GM21367 (cell line): Measurements from ENCODE around the gene TRAPPC12.

Experiments
- ATAC-seq: cut with Tn5 transposase; IDR thresholded peaks from one replicate; pipeline ENCODE4 v1.9.1; 2021; ENCODE audit not compliant: unreplicated experiment

The TRAPPC12 gene

DNA sequence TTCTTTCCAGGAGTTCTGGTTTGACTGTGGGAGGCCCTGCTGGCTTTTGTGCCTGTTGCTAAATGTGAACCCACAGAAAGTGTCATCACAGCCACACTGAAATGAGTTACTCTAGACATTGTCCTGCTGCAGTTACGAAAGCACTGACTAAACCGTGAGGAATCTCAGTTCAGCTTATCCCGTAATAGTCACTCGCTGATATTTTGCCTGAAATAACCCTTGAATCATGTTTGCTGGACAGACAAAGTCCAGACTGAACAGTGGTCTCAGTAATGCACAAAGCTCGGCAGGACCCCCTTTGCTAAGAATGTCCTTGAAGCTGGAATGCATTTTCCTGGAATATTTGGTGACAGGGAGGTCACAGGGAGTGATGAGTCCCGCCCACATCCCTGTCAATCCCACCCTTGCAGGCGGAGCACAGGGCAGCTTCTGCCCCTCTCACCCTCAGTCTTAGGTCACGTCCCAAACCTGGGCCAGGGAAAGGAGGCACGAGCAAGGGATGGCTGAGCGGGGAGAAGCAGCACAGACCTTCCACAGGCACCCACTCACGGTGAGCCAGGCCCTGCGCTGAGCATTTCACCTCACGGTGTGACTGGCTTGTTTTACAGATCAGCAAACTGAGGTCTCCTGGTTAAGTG is 86.5 kb downstream of the TRAPPC12 start:
- ATAC-seq, result no peak

DNA sequence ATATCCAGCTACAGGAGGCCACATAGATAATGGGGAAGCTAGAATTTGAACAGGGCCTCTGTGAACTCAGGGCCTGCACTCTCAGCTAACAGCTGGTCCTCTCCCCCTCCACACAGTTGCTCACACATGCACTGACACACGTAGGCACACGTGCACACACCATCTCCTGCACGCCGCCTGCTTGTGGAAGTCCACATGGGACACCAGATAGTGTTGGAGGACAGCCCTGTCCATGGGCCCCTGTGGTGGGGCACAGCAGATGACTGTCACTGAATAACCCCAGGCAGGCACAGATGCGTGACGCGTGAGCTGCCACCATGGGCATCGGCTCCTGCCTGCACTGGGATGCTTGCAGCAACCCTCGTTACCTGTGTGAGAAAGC is 87.0 kb downstream of the TRAPPC12 start:
- ATAC-seq, result no peak

DNA sequence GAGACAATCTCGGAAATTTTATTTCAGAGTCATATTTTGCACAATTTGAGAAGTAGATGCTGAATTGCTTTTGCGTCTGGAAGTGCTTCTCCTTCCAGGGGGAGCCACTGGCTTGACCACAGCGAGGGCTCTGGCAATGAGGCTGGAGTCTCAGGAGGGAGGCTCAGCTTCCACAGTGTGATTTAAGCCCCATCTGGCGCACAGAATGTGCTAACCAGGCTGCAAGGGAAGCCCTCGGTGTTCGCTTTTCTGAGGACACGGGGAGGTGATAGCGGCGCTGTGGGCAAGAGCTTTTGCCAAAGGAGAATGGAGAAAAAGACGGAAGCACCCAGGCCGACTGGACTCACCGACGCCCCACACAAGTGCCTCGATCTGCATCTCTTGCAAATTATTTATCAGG is 87.5 kb downstream of the TRAPPC12 start:
- no peak for ATAC-seq

DNA sequence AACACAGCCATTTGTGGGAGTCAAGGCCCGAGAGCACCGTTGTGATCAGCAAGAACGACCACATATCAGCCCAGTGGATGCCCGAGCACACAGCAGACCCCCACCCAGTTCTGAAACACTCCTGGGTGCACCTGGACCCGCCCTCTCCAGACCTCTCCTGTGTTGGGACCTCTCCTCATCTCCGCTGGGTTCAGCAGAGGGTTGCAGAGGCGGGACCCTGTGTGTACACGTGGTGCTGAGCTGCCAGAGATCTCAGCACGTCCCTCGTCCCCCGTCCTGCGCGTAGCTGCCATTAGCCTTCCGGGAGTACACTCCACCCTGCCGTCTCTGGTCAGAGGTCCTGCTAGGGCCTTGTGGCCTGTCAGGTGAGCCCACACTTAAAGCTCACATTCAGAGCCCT is 88.2 kb downstream of the TRAPPC12 start:
- ATAC-seq, result no peak

DNA sequence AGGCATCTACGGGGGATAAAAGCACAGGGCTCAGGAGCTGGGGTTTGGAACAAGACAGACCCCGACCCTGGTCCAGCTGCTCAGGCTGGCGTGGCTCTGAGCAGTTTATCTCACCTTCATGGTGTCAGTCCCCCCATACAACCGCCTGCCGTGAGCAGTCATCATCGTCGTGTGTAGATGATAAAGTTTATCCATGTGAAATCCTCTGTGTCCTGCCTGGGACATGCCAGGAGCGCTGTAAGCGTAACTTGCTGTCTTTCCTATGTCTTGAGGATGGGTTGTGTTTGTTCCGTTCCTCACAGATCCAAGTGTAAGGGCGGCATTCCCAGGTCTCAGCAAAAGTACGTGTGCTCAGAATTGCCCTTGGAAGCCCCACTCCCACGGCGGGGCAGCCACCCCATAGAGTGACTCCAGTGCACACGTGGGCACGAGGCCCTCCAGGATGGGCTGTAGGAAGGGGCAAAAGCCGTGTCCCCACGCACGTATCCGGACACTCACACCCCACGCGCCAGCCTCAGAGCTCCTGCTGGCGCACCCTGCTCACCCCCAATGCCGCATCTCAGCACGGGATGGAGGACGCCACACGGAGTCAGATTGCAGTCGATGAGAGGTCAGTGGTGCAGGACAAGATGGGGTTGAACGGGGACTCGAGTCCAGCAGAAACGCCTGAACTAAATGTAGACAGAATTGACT is 88.9 kb downstream of the TRAPPC12 start:
- ATAC-seq, result no peak

DNA sequence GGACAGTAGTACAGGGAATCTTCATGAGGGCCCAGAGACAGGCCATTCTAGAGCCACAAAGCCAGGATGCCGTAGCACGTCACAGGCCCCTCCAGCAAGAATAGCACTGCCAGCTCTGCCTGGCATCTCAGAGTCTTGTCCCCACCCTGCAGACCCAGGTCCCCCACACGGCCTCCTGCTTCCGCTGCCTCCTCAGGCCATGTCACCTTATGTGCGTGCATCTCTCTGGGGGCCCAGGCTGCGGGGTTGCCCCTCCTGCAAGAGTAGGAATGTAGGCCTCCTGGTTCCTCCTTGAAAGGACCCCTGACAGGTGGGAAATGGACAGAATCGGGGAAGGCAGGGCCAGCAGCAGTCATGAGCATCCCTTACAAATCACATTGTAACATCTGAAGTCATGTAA is 90.0 kb downstream of the TRAPPC12 start:
- no peak for ATAC-seq

DNA sequence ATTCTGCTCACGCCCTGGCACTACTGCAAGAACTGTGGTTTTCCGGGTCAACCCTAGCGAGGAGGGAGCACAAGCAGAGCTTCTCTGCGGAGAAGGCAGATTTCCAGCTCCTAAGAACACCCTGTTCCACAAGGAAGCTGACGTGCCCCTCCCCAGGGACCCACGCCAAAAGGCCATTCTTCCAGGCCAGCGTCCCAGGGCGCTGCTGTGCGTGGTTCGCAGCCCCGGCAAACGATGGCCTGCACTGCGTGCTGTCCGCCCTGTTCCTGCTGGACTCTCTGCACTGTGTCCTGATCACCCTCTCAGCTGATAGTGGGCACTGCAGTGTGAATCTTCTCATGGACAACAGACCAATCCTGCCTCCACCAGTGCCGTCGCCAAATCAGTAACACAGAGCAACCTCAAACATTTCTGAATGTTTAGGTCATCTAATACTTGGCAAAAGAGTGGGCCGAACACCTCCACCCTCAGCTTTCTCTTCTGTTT is 90.7 kb downstream of the TRAPPC12 start:
- ATAC-seq, result no peak

DNA sequence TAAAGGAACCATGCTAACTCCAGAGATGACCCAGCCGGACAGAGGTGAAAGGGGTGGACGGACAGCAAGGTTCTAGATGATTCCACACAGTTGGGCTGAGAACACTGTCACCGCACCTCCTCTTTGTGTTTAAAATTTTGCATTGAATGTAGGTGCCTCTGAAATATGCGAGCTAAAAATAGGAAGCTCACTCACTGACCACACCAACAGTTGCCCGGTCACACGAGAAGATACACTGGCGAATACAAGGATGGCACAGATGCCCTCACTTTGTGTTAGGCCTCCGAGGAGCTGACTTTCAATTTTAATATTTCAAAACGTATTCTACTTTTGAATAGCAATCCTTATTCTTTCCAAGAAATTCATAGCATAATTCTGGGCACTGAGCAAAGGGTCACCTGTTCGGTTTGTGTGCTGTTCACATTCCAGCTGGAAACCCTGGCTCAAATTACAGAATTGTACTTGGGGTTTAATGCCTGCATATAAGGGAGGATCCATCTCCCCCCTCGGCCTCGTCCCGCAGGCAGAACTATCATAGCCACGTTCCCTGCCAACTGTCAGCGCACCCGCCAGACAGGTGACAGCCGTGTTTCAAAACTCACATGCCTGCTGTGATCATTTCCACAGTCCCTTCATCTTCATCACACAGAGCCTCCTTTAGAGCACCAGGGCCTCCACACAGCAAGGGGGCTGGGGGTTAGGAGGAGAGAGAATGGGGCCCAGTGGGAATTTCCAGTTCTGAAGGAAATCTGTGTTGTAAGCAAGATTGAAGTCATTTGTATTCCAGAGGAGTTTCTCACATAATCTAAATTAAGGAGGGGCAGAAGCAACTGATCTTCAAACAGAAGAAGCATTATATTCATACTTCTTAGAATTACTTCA is 91.6 kb downstream of the TRAPPC12 start:
- ATAC-seq, result no peak

DNA sequence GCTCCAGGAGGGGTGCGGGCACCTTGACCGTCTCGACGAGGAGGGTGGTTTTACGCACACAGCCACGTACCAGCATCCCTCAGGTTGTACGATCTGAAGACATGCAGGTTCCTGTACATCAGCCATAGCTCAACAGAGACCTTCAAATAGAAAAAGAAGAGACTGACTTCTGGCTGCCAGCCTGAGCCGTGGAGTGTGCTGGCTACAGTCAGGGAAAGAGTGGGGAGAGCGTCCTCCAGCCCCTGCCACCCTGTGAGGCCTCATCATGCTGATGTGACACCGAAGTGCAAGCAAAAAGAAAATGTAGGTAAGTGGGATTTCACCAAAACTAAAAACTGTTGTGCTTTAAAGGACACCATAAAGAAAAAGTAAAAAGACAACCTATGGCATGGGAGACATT is 92.8 kb downstream of the TRAPPC12 start:
- no peak for ATAC-seq

DNA sequence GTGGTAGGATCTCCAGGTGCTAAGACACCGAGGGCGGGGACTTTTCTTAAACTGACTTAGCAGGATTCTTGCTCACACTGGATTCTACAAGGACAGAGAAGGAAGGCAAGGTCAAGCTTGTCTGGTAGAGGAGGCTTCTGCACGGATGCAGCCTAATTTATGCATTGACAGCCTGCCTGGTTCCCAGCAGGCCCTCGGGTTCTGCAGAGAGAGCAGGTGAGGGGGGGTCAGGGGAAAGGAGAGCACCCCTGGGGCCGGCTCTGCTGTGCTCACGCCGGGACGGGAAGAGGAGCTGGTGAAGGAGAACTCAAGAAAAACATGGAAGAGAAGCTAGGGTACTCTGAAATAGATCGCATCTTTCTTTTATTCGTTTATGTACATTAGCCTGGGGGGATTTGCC is 93.5 kb downstream of the TRAPPC12 start:
- ATAC-seq, result no peak

DNA sequence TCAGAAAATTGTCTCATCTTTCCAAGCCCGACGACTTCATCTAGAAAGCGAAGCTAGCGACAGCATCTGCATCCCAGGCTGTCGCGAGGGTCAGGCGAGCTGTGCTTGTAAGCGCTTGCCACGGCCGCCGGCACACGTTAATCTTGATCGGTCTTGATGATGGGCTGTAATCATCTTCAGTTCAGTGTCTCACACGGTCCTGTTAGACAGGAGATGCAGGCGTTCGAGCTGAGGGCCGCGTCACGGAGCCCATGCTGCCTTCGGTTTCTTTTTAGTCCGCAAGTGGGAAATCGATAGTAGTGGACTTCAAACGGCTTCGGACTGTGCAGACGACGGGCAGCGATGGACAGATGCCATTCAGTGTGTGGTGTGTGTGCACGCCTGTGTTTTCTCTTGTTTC is 96.3 kb downstream of the TRAPPC12 start:
- ATAC-seq, result no peak

DNA sequence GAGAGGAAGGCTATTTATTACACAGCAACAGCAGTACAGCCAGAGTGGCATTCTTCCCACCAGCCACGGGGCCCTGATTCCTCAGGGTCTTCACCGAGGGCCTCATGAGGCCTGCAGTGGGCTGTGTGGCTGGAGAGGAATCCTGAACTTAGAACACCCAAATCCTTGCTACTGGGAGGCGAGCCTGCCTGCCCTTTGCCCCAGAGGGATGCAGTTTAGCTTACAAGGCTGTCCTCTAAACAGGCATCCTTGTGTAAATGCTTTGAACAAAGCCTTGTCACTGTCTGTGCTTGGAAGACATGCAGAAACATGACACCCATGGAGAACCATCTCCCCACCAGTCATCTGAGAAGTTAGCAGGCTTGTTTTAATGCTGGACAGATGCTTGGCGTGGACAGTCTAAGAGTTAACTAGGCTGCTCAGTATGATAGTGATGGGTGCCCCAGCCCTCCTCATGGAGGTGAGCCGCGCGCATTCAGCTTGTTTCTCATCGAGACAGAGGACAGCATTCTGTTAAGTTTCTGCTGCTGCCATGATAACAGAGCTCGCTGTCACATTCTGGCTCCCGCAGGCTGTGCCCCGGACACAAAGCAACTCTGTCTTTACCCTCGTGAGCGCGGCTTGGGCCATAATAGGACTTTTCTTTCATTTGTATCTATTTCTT is 97.0 kb downstream of the TRAPPC12 start:
- no peak for ATAC-seq

DNA sequence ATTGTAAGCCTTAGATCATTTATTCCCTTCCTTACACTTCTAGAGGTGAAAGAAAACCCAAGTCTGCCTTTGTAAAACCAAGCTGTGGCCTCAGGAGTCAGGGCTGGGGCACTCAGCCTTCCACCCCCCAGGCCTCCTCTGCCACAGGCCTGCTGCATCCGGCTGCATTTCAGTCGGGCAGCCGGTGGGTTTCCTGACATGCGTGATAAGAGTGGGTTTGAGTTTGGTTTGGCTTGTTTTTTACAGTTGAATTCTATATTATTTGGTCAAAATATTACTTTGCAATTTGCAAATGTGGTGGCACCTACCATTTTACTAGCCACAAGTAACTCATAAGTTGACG is 97.5 kb downstream of the TRAPPC12 start:
- no peak for ATAC-seq

DNA sequence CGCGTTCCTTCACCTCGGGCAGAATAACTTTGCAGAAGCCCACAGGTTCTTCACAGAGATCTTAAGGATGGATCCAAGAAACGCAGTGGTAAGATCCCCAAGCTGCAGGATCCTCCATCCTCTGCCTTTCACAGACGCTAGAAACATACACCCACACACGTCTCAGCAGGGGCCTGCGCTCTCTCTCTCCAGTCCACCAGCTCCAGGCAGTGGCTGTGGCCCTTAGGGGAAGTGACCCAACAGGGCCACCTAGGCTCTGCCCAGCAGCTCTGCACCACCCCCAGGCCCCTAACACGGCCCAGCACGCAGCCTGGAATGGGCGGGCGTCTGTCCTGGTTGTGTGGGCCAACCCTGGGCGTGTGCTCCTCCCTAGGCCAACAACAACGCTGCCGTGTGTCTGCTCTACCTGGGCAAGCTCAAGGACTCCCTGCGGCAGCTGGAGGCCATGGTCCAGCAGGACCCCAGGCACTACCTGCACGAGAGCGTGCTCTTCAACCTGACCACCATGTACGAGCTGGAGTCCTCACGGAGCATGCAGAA is 99.4 kb downstream of the TRAPPC12 start:
- no peak for ATAC-seq

DNA sequence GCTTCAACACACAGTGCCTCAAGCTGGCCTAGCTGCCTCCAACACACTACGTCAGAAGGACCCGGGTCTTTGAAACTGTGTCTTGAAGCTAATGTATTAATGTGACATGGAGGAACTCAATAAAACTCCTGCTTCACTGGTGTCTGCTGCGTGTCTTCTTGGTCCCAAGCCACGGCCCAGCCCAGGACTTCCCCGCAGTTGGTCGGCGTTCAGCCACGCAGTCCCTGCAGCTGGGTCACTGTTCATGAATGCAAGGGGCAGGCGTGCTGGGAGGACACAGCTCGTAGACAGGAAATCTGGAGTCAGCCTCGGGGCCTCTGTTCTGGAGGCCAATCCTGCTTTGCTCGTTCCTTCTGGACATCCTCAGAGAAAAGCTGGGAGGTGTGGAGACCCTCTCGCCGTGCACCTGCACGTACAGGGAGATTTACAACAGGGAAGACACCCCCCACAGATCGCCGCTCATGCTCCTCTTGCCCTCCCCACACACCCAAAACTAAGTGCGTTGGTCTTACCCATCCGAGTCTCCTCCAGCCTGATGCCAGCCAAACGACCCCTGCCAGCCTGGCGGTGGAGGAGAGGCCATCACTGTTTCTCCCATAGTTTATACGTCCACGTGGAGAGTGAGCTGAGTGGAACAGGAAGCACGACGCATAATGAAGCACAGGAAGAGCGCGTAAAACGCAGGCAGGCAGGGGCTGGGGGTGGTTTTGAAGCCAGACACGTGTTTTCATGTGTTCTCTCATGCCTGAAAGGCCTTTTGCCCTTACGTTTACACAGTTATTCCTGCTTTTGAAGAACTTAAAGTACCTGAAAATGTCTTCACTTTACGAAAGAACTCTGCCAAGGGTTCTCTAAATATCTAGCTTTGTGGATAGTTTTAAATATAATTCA is 100.2 kb downstream of the TRAPPC12 start:
- ATAC-seq, result no peak

DNA sequence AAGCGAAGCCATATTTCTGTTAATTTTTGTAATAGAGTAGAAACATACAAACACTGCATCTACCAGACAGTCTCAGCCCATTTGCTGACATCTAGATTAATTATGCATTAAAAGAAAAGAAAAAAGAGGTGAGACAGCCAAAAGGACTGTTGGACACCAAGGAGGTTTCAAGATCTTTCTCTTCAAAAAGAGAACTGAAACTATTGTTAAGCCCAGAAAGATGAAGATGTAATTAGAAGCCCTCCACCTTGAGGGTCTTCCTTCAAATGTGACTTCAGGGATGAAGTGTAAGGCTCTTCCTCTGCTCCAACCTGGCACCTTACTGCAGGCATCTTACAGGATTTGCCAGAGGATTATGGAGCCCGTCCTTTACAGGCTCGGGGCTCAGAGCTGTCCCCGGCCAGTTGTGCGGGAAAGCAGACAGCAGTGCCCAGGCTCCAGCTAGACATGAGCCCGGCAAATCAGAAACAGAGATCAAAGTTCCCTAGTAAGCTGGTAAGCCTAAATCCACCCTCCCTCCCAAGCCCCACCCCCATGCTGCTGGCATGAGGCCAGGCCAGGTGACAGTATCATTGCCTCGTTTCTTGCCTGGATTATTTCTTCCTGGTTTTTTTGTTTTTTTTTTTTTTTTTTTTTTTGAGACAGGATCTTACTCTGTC is 101.0 kb downstream of the TRAPPC12 start:
- no peak for ATAC-seq

DNA sequence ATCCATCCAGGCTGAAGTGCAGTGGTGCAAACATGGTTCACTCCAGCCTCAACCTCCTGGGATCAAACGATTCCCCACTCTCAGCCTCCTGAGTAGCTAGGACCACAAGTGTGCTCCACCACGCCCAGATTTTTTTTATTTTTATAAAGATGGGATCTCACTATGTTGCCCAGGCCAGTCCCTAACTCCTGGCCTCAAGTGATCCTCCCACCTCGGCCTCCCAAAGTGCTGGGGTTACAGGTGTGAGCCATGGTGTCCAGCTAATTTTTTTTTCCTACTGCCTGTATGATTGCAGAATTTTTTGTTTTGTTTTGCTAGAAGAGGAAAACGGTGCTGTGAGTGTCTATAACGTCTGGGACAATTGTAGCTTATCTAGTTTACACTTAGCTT is 101.5 kb downstream of the TRAPPC12 start:
- ATAC-seq, result no peak

DNA sequence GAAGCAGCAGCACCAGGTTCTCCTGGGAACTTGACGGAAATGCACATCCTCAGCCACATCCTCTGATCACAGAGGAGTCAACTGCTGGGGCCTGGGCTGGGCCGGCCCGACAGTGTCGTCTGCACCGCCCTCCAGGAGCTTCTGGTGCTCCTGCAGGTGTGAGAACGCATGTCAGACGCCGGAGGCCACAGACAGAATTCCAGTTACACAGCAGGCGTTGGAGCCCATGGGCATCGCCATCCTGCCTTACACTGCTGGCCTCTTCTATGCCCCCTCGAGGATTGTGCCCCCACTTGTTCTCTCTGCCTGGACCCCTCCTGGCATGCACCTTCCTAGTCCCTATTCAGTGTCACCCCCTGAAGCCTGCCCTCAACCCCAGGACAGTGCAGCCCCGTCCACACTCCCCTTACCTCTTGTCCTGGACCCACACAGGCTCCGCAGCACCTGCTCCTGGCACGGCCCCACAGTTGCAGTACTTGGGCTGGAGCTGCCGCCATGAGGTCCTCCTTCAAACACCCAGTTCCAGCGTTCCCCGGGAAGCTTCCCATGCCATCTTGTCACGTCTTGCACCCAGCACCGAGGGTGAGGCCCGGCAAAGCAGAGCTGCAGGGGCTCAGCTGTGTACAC is 102.4 kb downstream of the TRAPPC12 start:
- ATAC-seq, result no peak

DNA sequence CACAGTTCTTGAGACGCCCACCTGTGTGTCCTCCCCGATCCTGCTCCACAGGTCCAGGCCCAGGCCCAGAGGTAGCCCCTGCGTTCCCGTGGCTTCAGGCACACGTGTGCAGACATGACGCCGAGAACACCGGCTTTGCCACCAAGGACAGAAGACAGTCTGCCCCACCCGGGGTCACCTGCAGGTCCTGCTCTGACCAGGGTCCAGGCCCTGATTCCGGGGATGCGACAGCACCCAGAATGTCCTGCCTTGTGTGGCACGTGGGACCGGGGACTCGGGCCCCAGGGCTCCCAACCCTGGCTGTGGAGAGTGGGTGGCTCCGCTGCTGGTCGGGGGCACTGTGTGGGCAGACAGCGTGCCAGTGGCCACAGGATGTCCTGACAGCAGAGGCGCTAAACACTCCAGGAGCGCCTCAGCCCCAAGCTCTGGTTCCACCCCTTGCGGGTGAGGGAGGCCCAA is 102.9 kb downstream of the TRAPPC12 start:
- no peak for ATAC-seq
